H1 (cell line): ENCODE measurements around the gene ZBTB7B. TPM values are rescaled to one million over a fixed set of nuclear protein-coding genes. Genes with fewer than 3 reads are reported as not detected.

Experiments used
- CTCF ChIA-PET: fragments of 300-600 bp; sonication (Branson Sonifier 250); formaldehyde crosslinking; loops from one replicate; lab custom pipeline; 2021; ENCODE audit not compliant: partially characterized antibody; lab: Charles Lee
- POLR2A ChIA-PET: fragments of 300-600 bp; sonication (Branson Sonifier 250); formaldehyde crosslinking; loops from one replicate; lab custom pipeline; 2021; ENCODE audit warnings: inconsistent platforms; ENCODE audit not compliant: partially characterized antibody; lab: Charles Lee
- DNase-seq, 2 experiments: peaks; one replicate each; pipeline versions ENCODE4 v3.0.0 to v3.0.0-alpha.2; 2010 to 2022; ENCODE audit warnings: low spot score in 2 of 2, low read depth in 1 of 2, mixed read lengths in 1 of 2
- FAIRE-seq: peaks from 2 replicates; lab custom pipeline; 2011; peaks lifted over from hg19 to GRCh38; lab: Jason Lieb, UNC
- H2AFZ ChIP-seq: 2 replicates; pipeline ENCODE4 v1.8.1; 2012; ENCODE audit warnings: low read length, inconsistent platforms
- H2AK5ac ChIP-seq: 2 replicates; pipeline ENCODE4 v1.6.1; 2013; ENCODE audit warnings: low read depth, low read length
- H2BK120ac ChIP-seq: replicated peaks from 2 replicates; pipeline ENCODE3; 2013; ENCODE audit warnings: low read depth, low read length, inconsistent platforms
- H2BK12ac ChIP-seq: 2 replicates; pipeline ENCODE4 v1.6.1; 2013; ENCODE audit warnings: low read depth, low read length
- H2BK15ac ChIP-seq: 2 replicates; pipeline ENCODE4 v1.6.1; 2013; ENCODE audit warnings: low read length
- H2BK20ac ChIP-seq: 2 replicates; pipeline ENCODE4 v1.6.1; 2013; ENCODE audit warnings: low read length
- H2BK5ac ChIP-seq: 2 replicates; pipeline ENCODE4 v1.6.1; 2013; ENCODE audit warnings: low read depth, low read length
- H3K14ac ChIP-seq: 2 replicates; pipeline ENCODE4 v1.6.1; 2013; ENCODE audit warnings: inconsistent platforms; ENCODE audit not compliant: insufficient read length
- H3K18ac ChIP-seq: 2 replicates; pipeline ENCODE4 v1.6.1; 2013; ENCODE audit warnings: low read length; ENCODE audit errors: extremely low read depth
- H3K23ac ChIP-seq: 2 replicates; pipeline ENCODE4 v1.6.1; 2013; ENCODE audit warnings: inconsistent platforms; ENCODE audit not compliant: insufficient read length
- H3K23me2 ChIP-seq: 2 replicates; pipeline ENCODE4 v1.6.1; 2013; ENCODE audit warnings: low read depth, low read length
- H3K27ac ChIP-seq: 2 replicates; pipeline ENCODE4 v1.6.1; 2011; ENCODE audit warnings: low read depth, low read length, inconsistent platforms
- H3K27me3 ChIP-seq, 4 experiments: replicated peaks in 1 of 4; 1 replicate in 1 of 4; 2 replicates in 3 of 4; pipeline versions ENCODE4 v1.6.1 to v1.8.1; 2011 to 2013; ENCODE audit warnings: low read length in 3 of 4, mild to moderate bottlenecking in 3 of 4, inconsistent platforms in 2 of 4, mixed read lengths in 2 of 4, moderate library complexity in 1 of 4; ENCODE audit not compliant: control insufficient read depth in 3 of 4, insufficient read depth in 3 of 4; ENCODE audit errors: extremely low read depth in 1 of 4
- H3K36me3 ChIP-seq, 4 experiments: 2 replicates each; pipeline versions ENCODE4 v1.6.1 to v1.8.1; 2011 to 2013; ENCODE audit warnings: mild to moderate bottlenecking in 4 of 4, low read length in 3 of 4, moderate library complexity in 2 of 4, control low read depth in 1 of 4, inconsistent platforms in 1 of 4; ENCODE audit not compliant: insufficient read depth in 4 of 4, control insufficient read depth in 2 of 4
- H3K4ac ChIP-seq: replicated peaks from 2 replicates; pipeline ENCODE3; 2013; ENCODE audit warnings: low read length, low read depth, mixed read lengths, inconsistent platforms; ENCODE audit not compliant: insufficient read length
- H3K4me1 ChIP-seq, 4 experiments: replicated peaks in 1 of 4; 1 replicate in 1 of 4; 2 replicates in 3 of 4; pipeline versions ENCODE4 v1.6.1 to v1.8.1; 2011 to 2013; ENCODE audit warnings: low read length in 3 of 4, inconsistent platforms in 2 of 4, mixed read lengths in 1 of 4; ENCODE audit not compliant: insufficient read depth in 4 of 4, control insufficient read depth in 3 of 4
- H3K4me2 ChIP-seq, 2 experiments: 2 replicates each; pipeline versions ENCODE4 v1.6.1 to v1.8.1; 2011 to 2013; ENCODE audit warnings: low read depth in 2 of 2, low read length in 2 of 2, control low read depth in 1 of 2, inconsistent platforms in 1 of 2, mild to moderate bottlenecking in 1 of 2; ENCODE audit not compliant: insufficient read depth in 1 of 2
- H3K4me3 ChIP-seq, 4 experiments: fragments of 200-600, 300-600 bp in 1 of 4; sonication (generic), shearing (Covaris generic), sonication (Bioruptor Twin) in 1 of 4; 2 replicates each; pipeline versions ENCODE4 v1.5.1 to v1.8.1; 2011 to 2016; ENCODE audit warnings: low read length in 4 of 4, low read depth in 3 of 4, control low read depth in 2 of 4, inconsistent platforms in 2 of 4, mild to moderate bottlenecking in 2 of 4, mixed read lengths in 1 of 4, moderate library complexity in 1 of 4; ENCODE audit not compliant: insufficient read depth in 2 of 4; ENCODE audit errors: extremely low read depth in 1 of 4
- H3K56ac ChIP-seq: replicated peaks from 2 replicates; pipeline ENCODE3; 2013; ENCODE audit warnings: low read depth, mild to moderate bottlenecking, mixed read lengths, low read length, inconsistent platforms; ENCODE audit not compliant: insufficient read length
- H3K79me1 ChIP-seq: 2 replicates; pipeline ENCODE4 v1.6.1; 2013; ENCODE audit warnings: low read depth, low read length, control low read depth
- H3K79me2 ChIP-seq, 2 experiments: 2 replicates each; pipeline versions ENCODE4 v1.6.1 to v1.8.1; 2012 to 2013; ENCODE audit warnings: low read length in 2 of 2, mild to moderate bottlenecking in 2 of 2, inconsistent platforms in 1 of 2; ENCODE audit not compliant: insufficient read depth in 2 of 2, control insufficient read depth in 1 of 2
- H3K9ac ChIP-seq, 4 experiments: replicated peaks in 1 of 4; 1 replicate in 1 of 4; 2 replicates in 3 of 4; pipeline versions ENCODE4 v1.6.1 to v1.8.1; 2011 to 2013; ENCODE audit warnings: low read depth in 3 of 4, low read length in 3 of 4, control low read depth in 2 of 4, mild to moderate bottlenecking in 2 of 4, moderate library complexity in 2 of 4, inconsistent platforms in 1 of 4; ENCODE audit errors: extremely low read depth in 1 of 4
- H3K9me3 ChIP-seq, 2 experiments: 2 replicates each; pipeline versions ENCODE4 v1.6.1 to v1.8.1; 2012 to 2013; ENCODE audit warnings: mild to moderate bottlenecking in 2 of 2, moderate library complexity in 2 of 2, control low read depth in 1 of 2, inconsistent platforms in 1 of 2, low read depth in 1 of 2, low read length in 1 of 2, mixed read lengths in 1 of 2; ENCODE audit not compliant: insufficient read depth in 2 of 2
- H4K20me1 ChIP-seq, 2 experiments: replicated peaks in 1 of 2; 2 replicates each; pipeline versions ENCODE3 to v1.8.1; 2011 to 2013; ENCODE audit warnings: inconsistent platforms in 2 of 2, low read length in 2 of 2, mild to moderate bottlenecking in 1 of 2; ENCODE audit not compliant: insufficient read depth in 2 of 2, control insufficient read depth in 1 of 2
- H4K5ac ChIP-seq: 2 replicates; pipeline ENCODE4 v1.6.1; 2013; ENCODE audit warnings: low read length, low read depth, mixed read lengths, inconsistent platforms; ENCODE audit not compliant: insufficient read length
- H4K8ac ChIP-seq: 2 replicates; pipeline ENCODE4 v1.8.0; 2013; ENCODE audit warnings: mild to moderate bottlenecking, moderate library complexity, low read length, inconsistent platforms; ENCODE audit not compliant: insufficient read depth; ENCODE audit errors: extremely low read depth
- H4K91ac ChIP-seq: replicated peaks from 2 replicates; pipeline ENCODE3; 2013; ENCODE audit warnings: low read length, mixed read lengths, inconsistent platforms; ENCODE audit not compliant: insufficient read length
- CTCF ChIP-seq, 3 experiments: IDR thresholded peaks; 1 replicate in 2 of 3; 2 replicates in 1 of 3; pipeline versions ENCODE4 v1.5.1 to v1.6.1; 2011; ENCODE audit warnings: low read length in 3 of 3, mild to moderate bottlenecking in 3 of 3, inconsistent platforms in 2 of 3, low read depth in 1 of 3, moderate library complexity in 1 of 3; ENCODE audit not compliant: insufficient read depth in 1 of 3; ENCODE audit errors: control extremely low read depth in 1 of 3
- FOSL1 ChIP-seq: IDR thresholded peaks from 2 replicates; pipeline ENCODE4 v1.6.1; 2011; ENCODE audit warnings: mild to moderate bottlenecking, low read depth, low read length, moderate library complexity; ENCODE audit not compliant: insufficient read depth
- RAD21 ChIP-seq, 2 experiments: IDR thresholded peaks in 1 of 2; conservative IDR thresholded peaks in 1 of 2; 2 replicates each; pipeline ENCODE4 v1.6.1; 2011; ENCODE audit warnings: low read depth in 2 of 2, low read length in 2 of 2, improper control_type of control experiment in 1 of 2, inconsistent platforms in 1 of 2, mild to moderate bottlenecking in 1 of 2, moderate library complexity in 1 of 2
- SIN3A ChIP-seq, 2 experiments: IDR thresholded peaks in 1 of 2; conservative IDR thresholded peaks in 1 of 2; 2 replicates each; pipeline ENCODE4 v1.6.1; 2011 to 2012; ENCODE audit warnings: low read length in 2 of 2, improper control_type of control experiment in 1 of 2, low read depth in 1 of 2, mild to moderate bottlenecking in 1 of 2
- TAF1 ChIP-seq: IDR thresholded peaks from 2 replicates; pipeline ENCODE4 v1.6.1; 2011; ENCODE audit warnings: mild to moderate bottlenecking, low read depth, low read length
- WGBS, 2 experiments: shearing (Covaris generic) in 1 of 2; methylation state at CpG; one replicate each; pipeline versions ENCODE4 v1.1.6 to v1.1.7; 2013 to 2015; ENCODE audit warnings: low lambda C conversion rate in 2 of 2, mixed read lengths in 2 of 2, inconsistent platforms in 1 of 2, low coverage in 1 of 2, missing lambda C conversion rate in 1 of 2; ENCODE audit not compliant: insufficient replicate concordance in 2 of 2, insufficient coverage in 1 of 2, insufficient read length in 1 of 2; ENCODE audit errors: extremely low coverage in 1 of 2, missing lambda C conversion rate in 1 of 2; 5-methylcytosine and 5-hydroxymethylcytosine counted together
- polyA plus RNA-seq, 7 experiments: library from polyadenylated mRNA; depleted of rRNA in 3 of 7; stranded (reverse) in 5 of 7; unstranded in 2 of 7; fragments of >200 nt in 5 of 7; fragments of 200-250 nt in 2 of 7; gene quantifications; 1 replicate in 5 of 7; 2 replicates in 1 of 7; 4 replicates in 1 of 7; pipeline versions ENCODE4 v1.2.1 to v1.2.3, GENCODE V29; 2011 to 2013; ENCODE audit warnings: missing spikeins in 2 of 7, mixed read lengths in 2 of 7
- total RNA-seq: library from RNA; stranded (reverse); fragmentation: NEBNext Ultra II Directional; extraction: Animal tissue kit (Norgen Biotek cat#: 25700); gene quantifications from 2 replicates; pipeline ENCODE4 v1.2.1, GENCODE V29; 2021

The ZBTB7B gene
- total and polyA plus RNA-seq, 2 of the 8 experiments (the other 6 are each of a cell fraction or from before 2014, with no cell fraction given) = 24.5 to 36.9 TPM

- no peak overlapping the region for H4K5ac ChIP-seq
- H2BK120ac ChIP-seq = no peak overlapping the region
- no peak overlapping the region for H4K8ac ChIP-seq
- WGBS, 2 experiments = 55% methylated on average over 5 of the region's 5 CpGs; no CpG with 5 or more reads in 1 of the 2 experiments
- no peaks in the 10 kb centered on the region for H3K9me3 ChIP-seq
- H3K9ac ChIP-seq = no peak overlapping the region
- TF ChIP-seq TAF1 = no peak
- TF ChIP-seq SIN3A (conservative IDR thresholded peaks at IDR 0.05 in 1 of 2, IDR thresholded peaks at IDR 0.05 in 1 of 2; ENCODE audit: low read depth in 1 of 2, low read length in 2 of 2) = no peak
- TF ChIP-seq FOSL1 = no peak
- TF ChIP-seq RAD21 (IDR thresholded peaks at IDR 0.05 in 1 of 2, conservative IDR thresholded peaks at IDR 0.05 in 1 of 2; ENCODE audit: low read depth in 2 of 2, low read length in 2 of 2) = no peak
- TF ChIP-seq CTCF (IDR thresholded peaks at IDR 0.05; ENCODE audit: control extremely low read depth in 1 of 3, insufficient read depth in 1 of 3, low read depth in 1 of 3, low read length in 3 of 3) = peak in 1 of 3 experiments; percentile 6; a peak in 1 of 4 replicates
- TF ChIP-seq, all 59 proteins: peak for 1
- Histone ChIP-seq H3K18ac (no peak overlapping the region), H4K91ac (no peak overlapping the region), H3K4me3 (peak overlapping the region in 2 of 4 experiments; percentile 60 to 85; a peak in 5 of 8 replicates), H3K79me2 (peaks cover 0 to 15% of the 10 kb centered on the region in 2 experiments; a peak in 2 of 4 replicates), H2AFZ (no peak overlapping the region), H3K14ac (no peak overlapping the region), H2BK12ac (no peak overlapping the region), H2BK5ac (no peak overlapping the region), H3K79me1 (no peaks in the 10 kb centered on the region), H3K4me1 (peaks cover 0 to 25% (median 11%) of the 10 kb centered on the region in 4 experiments; a peak in 6 of 7 replicates), H3K4me2 (peak overlapping the region; percentile 62 to 68), H2BK20ac (no peak overlapping the region), H3K23me2 (peaks cover 15% of the 10 kb centered on the region), H3K23ac (no peak overlapping the region), H3K36me3 (peaks cover 0 to 12% (median 4%) of the 10 kb centered on the region in 4 experiments; a peak in 5 of 8 replicates), H2BK15ac (0 out of 2 replicates have a peak overlapping the region, but pooled peaks have one; percentile 8), H3K27ac (no peak overlapping the region), H2AK5ac (no peak overlapping the region), H3K27me3 (peaks cover 0 to 4% (median 2%) of the 10 kb centered on the region in 4 experiments; a peak in 3 of 7 replicates), H3K56ac (no peak overlapping the region), H3K4ac (no peak overlapping the region), H4K20me1 (peaks cover 7 to 20% of the 10 kb centered on the region in 2 experiments)
- DNase-seq (no peak), FAIRE-seq (no peak)
- ChIA-PET POLR2A (interaction anchor here (0.9 to 3.1 kb wide), 12 partner anchors 10 to 131 kb away, joined by 3 to 21 read pairs (median 4); partner anchors contain the start of genes EFNA3, KRTCAP2 and SHC1), CTCF (interaction anchor here (0.9 to 33.9 kb wide), 9 partner anchors 0 to 111 kb away, joined by 3 to 907 read pairs (median 14); partner anchors contain the start of genes ADAM15, EFNA3, EFNA4 and KRTCAP2)
Observed at GRCh38 chr1:155064832-155065429, 62.3 kb downstream of the ZBTB7B start.
